Heart right ventricle (tissue), 16 donors: ENCODE measurements around the gene SLC13A4. TPM values are rescaled to one million over a fixed set of nuclear protein-coding genes. Genes with fewer than 3 reads are reported as not detected.

Source experiments
- ATAC-seq, 8 donors: fragments of 200-7000 bp; cut with Tn5 transposase; one replicate each; pipeline ENCODE4 v1.9.1; 2020; ENCODE audit warnings: mild to moderate bottlenecking in 8 of 8, moderate library complexity in 8 of 8, moderate number of reproducible peaks in 1 of 8
- DNase-seq, 2 donors: peaks; one replicate each; pipeline ENCODE4 v3.0.0-alpha.2; 2020
- H3K27ac ChIP-seq, 10 donors: fragments of 200-600 bp; sonication (generic) in 2 of 10; one replicate each; pipeline versions ENCODE4 v1.5.0 to v1.8.0; 2020 to 2022; ENCODE audit warnings: mild to moderate bottlenecking in 3 of 10
- H3K27me3 ChIP-seq, 7 donors: fragments of 200-600 bp; one replicate each; pipeline ENCODE4 v1.8.0; 2021 to 2022; ENCODE audit warnings: mild to moderate bottlenecking in 2 of 7
- H3K36me3 ChIP-seq, 9 donors: fragments of 200-600 bp; sonication (generic) in 1 of 9; one replicate each; pipeline versions ENCODE4 v1.5.0 to v1.8.0; 2020 to 2022; ENCODE audit warnings: mild to moderate bottlenecking in 2 of 9
- H3K4me1 ChIP-seq, 9 donors: fragments of 200-600 bp; sonication (generic) in 1 of 9; one replicate each; pipeline versions ENCODE4 v1.5.0 to v1.8.0; 2020 to 2022; ENCODE audit warnings: mild to moderate bottlenecking in 4 of 9
- H3K4me3 ChIP-seq, 10 donors: fragments of 200-600 bp; sonication (generic) in 2 of 10; one replicate each; pipeline versions ENCODE4 v1.5.0 to v1.8.0; 2020 to 2022; ENCODE audit warnings: mild to moderate bottlenecking in 7 of 10, moderate library complexity in 2 of 10
- H3K9me3 ChIP-seq, 11 donors: fragments of 200-600 bp in 10 of 11; sonication (generic) in 2 of 11; one replicate each; pipeline versions ENCODE4 v1.5.0 to v1.8.0; 2013 to 2022; ENCODE audit warnings: mild to moderate bottlenecking in 2 of 11, control low read depth in 1 of 11, moderate library complexity in 1 of 11
- CTCF ChIP-seq, 9 donors: fragments of 200-600 bp; sonication (generic) in 2 of 9; IDR thresholded peaks; one replicate each; pipeline versions ENCODE4 v1.5.0 to v1.8.0; 2021 to 2022; ENCODE audit warnings: antibody characterized with exemption in 9 of 9, mild to moderate bottlenecking in 5 of 9, moderate library complexity in 1 of 9
- WGBS, 2 donors: extraction: QIAGEN DNeasy Blood & Tissue Kit; methylation state at CpG; one replicate each; pipeline ENCODE4 v1.1.7; 2013; ENCODE audit warnings: inconsistent platforms in 1 of 2; 5-methylcytosine and 5-hydroxymethylcytosine counted together
- intact Hi-C, 10 donors: fragments of 100-400 bp; cut with DNase I; formaldehyde crosslinking; loops; one replicate each; pipeline versions ENCODE4 v1.11.1 to v1.14.2; 2022
- polyA plus RNA-seq, 2 donors: library from polyadenylated mRNA; stranded (reverse); fragments of 200-250 nt; gene quantifications; one replicate each; pipeline ENCODE4 v1.2.3, GENCODE V29; 2013
- total RNA-seq, 10 donors: library from RNA; stranded (reverse); fragmentation: NEBNext Ultra II Directional in 3 of 10; extraction: Animal tissue kit (Norgen Biotek cat#: 25700) in 3 of 10; gene quantifications; one replicate each; pipeline versions ENCODE4 v1.2.1 to v1.2.4, GENCODE V29; 2021 to 2023
- donor health status: Arrhythmogenic right ventricular cardiomyopathy.
- donor health status: ischemic (EF 13 %, LVEDD 7.1; RV severe dilation, severe dysfunction).
- donor health status: healthy with polysubstance abuse.
- donor health status: DM: no; HTN: yes; CAD: no.
- donor health status: DM: no; HTN: no; CAD: no.
- donor health status: ischemic (EF 25% LVEDD 6.9; RV normal size, moderate dysfunction).
- donor health status: ischemic (EF 25% LVEDD 5.7; RV mildly dilated, moderate dysfunction).
- donor health status: healthy.
- donor health status: DM: yes; HTN: yes; CAD: no.
- donor health status: Ischemic cardiomyopathy.
- donor health status: ischemic (EF 35%, LVEDD 5.7; RV mildly dilated, moderate dysfunction).
- donor health status: nonischemic (EF 11% LVEDD 7.7; RV severe dilation, severe dysfunction).
- donor health status: DM: yes; HTN: yes; CAD: no.
- donor health status: PGD.
- donor health status: ischemic (EF 29% LVEDD 5.4; RV normal size, mild dysfunction).
- donor health status: nonischemic (EF 23%, LVEDD 6.1; RV moderate dilation, normal function).

Gene SLC13A4
- total and polyA plus RNA-seq, 12 donors: 0.08 to 2.8 (median 0.56) TPM; not detected in 2

- Histone ChIP-seq H3K4me1 (peaks cover 0 to 34% (median 4%) of the 10 kb centered on the region in 9 donors), H3K9me3 (no peaks in the 10 kb centered on the region), H3K27ac (no peak overlapping the region), H3K4me3 (no peak overlapping the region), H3K36me3 (peaks cover 0 to 42% (median 0%) of the 10 kb centered on the region in 9 donors), H3K27me3 (no peaks in the 10 kb centered on the region)
- WGBS, 2 donors: 76 to 92% methylated on average over 6 of the region's 6 CpGs
- ATAC-seq: no peak
- no peak for DNase-seq
- TF ChIP-seq CTCF (IDR thresholded peaks at IDR 0.05): no peak
- intact Hi-C loops: no loop called here
Measured at GRCh38 chr7:135736586-135737305, 8.8 kb upstream of the SLC13A4 start.

- no peak for TF ChIP-seq CTCF (IDR thresholded peaks at IDR 0.05)
- no peak overlapping the region for H3K4me3 ChIP-seq
- H3K4me1 ChIP-seq: peaks cover 0 to 28% (median 0%) of the 10 kb centered on the region in 9 donors
- intact Hi-C loops: no loop called here
- no peak overlapping the region for H3K27ac ChIP-seq
- ATAC-seq (no peak), DNase-seq (no peak)
- peaks cover 0 to 42% (median 0%) of the 10 kb centered on the region in 9 donors for H3K36me3 ChIP-seq
- WGBS, 2 donors: 90 to 100% methylated on average over 1 of the region's 1 CpG
- H3K27me3 ChIP-seq: no peaks in the 10 kb centered on the region
- H3K9me3 ChIP-seq: no peaks in the 10 kb centered on the region
Measured at GRCh38 chr7:135734343-135734689, 6.3 kb upstream of the SLC13A4 start.

GRCh38 chr7:135733603-135734342 is 5.8 kb upstream of the SLC13A4 start:
- peaks cover 0 to 42% (median 0%) of the 10 kb centered on the region in 9 donors for H3K36me3 ChIP-seq
- H3K27me3 ChIP-seq: no peaks in the 10 kb centered on the region
- H3K27ac ChIP-seq: no peak overlapping the region
- DNase-seq: no peak
- H3K4me3 ChIP-seq: no peak overlapping the region
- H3K9me3 ChIP-seq: no peaks in the 10 kb centered on the region
- intact Hi-C loops: no loop called here
- ATAC-seq: peak in 1 of 8 donors; percentile 21
- peaks cover 0 to 29% (median 0%) of the 10 kb centered on the region in 9 donors for H3K4me1 ChIP-seq
- TF ChIP-seq CTCF (IDR thresholded peaks at IDR 0.05): no peak
- 90 to 91% methylated on average over 21 of the region's 21 CpGs for WGBS, 2 donors

DNA sequence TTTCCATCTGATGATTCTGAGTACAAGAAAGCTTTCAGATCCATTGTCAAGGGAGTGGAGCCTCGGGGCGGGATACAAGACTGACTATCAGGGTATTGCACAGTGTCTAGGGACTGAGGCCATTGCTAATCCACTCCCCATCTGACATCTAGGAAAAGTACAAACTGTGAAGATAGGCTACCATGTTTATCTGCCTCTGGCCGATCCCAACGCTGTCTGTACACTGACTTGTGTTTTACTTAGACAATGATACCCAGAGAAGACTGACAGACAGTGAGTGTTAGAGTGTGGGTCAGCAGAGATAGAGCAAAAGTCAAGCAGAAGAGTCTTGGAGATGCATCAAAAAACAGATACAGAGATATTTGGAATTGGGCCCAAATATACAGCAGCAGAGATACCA is 3.1 kb upstream of the SLC13A4 start:
- no peak overlapping the region for H3K4me3 ChIP-seq
- H3K9me3 ChIP-seq: no peaks in the 10 kb centered on the region
- 72 to 89% methylated on average over 4 of the region's 4 CpGs for WGBS, 2 donors
- intact Hi-C loops: no loop called here
- H3K27me3 ChIP-seq: no peaks in the 10 kb centered on the region
- DNase-seq (no peak), ATAC-seq (no peak)
- H3K4me1 ChIP-seq: peaks cover 0 to 20% (median 0%) of the 10 kb centered on the region in 9 donors
- no peak overlapping the region for H3K27ac ChIP-seq
- peaks cover 0 to 34% (median 0%) of the 10 kb centered on the region in 9 donors for H3K36me3 ChIP-seq
- TF ChIP-seq CTCF (IDR thresholded peaks at IDR 0.05): no peak
